Endothelial cell of umbilical vein (primary cell): ENCODE data around the gene ATP2C2.

Source experiments
- EZH2 ChIP-seq: IDR thresholded peaks from 2 replicates; pipeline ENCODE4 v1.6.1; 2012; ENCODE audit warnings: borderline replicate concordance, low read depth, mild to moderate bottlenecking, moderate library complexity, low read length, inconsistent platforms; ENCODE audit not compliant: severe bottlenecking
- FOS ChIP-seq: IDR thresholded peaks from 2 replicates; pipeline ENCODE4 v1.6.1; 2011; ENCODE audit warnings: mild to moderate bottlenecking, low read length, moderate library complexity, borderline replicate concordance; ENCODE audit not compliant: insufficient read depth
- JUN ChIP-seq: IDR thresholded peaks from 2 replicates; pipeline ENCODE4 v1.6.1; 2011; ENCODE audit warnings: borderline replicate concordance, low read depth; ENCODE audit not compliant: insufficient read length, insufficient read depth
- MYC ChIP-seq: IDR thresholded peaks from one replicate; pipeline ENCODE4 v1.6.1; 2011; ENCODE audit warnings: mild to moderate bottlenecking, low read depth, low read length
- POLR2A ChIP-seq: IDR thresholded peaks from 2 replicates; pipeline ENCODE4 v1.6.1; 2012; ENCODE audit warnings: low read depth, mild to moderate bottlenecking, control low read depth, low read length
- POLR2AphosphoS5 ChIP-seq: IDR thresholded peaks from 2 replicates; pipeline ENCODE4 v1.6.1; 2012; ENCODE audit warnings: low read depth, mild to moderate bottlenecking, control low read depth, low read length, moderate library complexity; ENCODE audit not compliant: insufficient read depth
- TF ChIP-seq, protein P1 (sequence below), 2 donors: IDR thresholded peaks; 1 replicate in 1 of 2; 2 replicates in 1 of 2; pipeline ENCODE4 v1.5.1; 2011; ENCODE audit warnings: low read length in 2 of 2, mild to moderate bottlenecking in 2 of 2, moderate library complexity in 2 of 2, control low read depth in 1 of 2, inconsistent platforms in 1 of 2, low read depth in 1 of 2; ENCODE audit not compliant: insufficient read depth in 1 of 2; ENCODE audit errors: extremely low read depth in 1 of 2
- TF ChIP-seq, protein P2 (sequence below): IDR thresholded peaks from 2 replicates; pipeline ENCODE4 v1.6.1; 2011; ENCODE audit not compliant: insufficient read depth, insufficient read length

DNA sequence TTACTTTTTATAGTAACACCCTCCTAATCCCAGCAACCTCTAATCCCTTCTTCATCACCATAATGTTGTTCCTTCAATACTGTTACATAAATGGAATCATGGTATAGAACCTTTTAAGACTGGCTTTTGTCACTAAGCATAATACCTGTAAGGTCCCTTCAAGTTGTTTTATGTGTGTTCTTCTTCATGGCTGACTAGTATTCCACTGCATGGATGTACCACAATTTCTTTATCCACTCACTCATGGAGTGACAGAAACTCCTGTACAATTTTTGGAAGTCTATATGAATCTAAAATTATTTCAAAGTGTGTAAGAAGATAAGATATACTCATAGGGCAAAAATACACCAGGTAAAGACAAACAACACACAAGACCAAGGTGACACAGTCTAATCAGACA is 99.4 kb downstream of the ATP2C2 start:
- TF ChIP-seq EZH2: no peak
- TF ChIP-seq, protein P1, sequence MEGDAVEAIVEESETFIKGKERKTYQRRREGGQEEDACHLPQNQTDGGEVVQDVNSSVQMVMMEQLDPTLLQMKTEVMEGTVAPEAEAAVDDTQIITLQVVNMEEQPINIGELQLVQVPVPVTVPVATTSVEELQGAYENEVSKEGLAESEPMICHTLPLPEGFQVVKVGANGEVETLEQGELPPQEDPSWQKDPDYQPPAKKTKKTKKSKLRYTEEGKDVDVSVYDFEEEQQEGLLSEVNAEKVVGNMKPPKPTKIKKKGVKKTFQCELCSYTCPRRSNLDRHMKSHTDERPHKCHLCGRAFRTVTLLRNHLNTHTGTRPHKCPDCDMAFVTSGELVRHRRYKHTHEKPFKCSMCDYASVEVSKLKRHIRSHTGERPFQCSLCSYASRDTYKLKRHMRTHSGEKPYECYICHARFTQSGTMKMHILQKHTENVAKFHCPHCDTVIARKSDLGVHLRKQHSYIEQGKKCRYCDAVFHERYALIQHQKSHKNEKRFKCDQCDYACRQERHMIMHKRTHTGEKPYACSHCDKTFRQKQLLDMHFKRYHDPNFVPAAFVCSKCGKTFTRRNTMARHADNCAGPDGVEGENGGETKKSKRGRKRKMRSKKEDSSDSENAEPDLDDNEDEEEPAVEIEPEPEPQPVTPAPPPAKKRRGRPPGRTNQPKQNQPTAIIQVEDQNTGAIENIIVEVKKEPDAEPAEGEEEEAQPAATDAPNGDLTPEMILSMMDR (IDR thresholded peaks at IDR 0.05; ENCODE audit: extremely low read depth in 1 of 2, insufficient read depth in 1 of 2, low read depth in 1 of 2, low read length in 2 of 2): no peak
- no peak for TF ChIP-seq POLR2A
- TF ChIP-seq POLR2AphosphoS5: no peak
- TF ChIP-seq, protein P2, sequence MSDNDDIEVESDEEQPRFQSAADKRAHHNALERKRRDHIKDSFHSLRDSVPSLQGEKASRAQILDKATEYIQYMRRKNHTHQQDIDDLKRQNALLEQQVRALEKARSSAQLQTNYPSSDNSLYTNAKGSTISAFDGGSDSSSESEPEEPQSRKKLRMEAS: no peak
- TF ChIP-seq FOS: no peak
- no peak for TF ChIP-seq JUN
- TF ChIP-seq MYC: no peak
